ENCODE measurements around the gene MCOLN3. TPM values are rescaled to one million over a fixed set of nuclear protein-coding genes. Genes with fewer than 3 reads are reported as not detected.
"Not testable (repeated sequence)": the region's sequence is repeated elsewhere in the genome, so short reads cannot be mapped to it uniquely, and the experiment has no call there.

MCOLN3 gene
- total RNA-seq, 1 donor from 2014 or later, result 2.9 TPM

DNA sequence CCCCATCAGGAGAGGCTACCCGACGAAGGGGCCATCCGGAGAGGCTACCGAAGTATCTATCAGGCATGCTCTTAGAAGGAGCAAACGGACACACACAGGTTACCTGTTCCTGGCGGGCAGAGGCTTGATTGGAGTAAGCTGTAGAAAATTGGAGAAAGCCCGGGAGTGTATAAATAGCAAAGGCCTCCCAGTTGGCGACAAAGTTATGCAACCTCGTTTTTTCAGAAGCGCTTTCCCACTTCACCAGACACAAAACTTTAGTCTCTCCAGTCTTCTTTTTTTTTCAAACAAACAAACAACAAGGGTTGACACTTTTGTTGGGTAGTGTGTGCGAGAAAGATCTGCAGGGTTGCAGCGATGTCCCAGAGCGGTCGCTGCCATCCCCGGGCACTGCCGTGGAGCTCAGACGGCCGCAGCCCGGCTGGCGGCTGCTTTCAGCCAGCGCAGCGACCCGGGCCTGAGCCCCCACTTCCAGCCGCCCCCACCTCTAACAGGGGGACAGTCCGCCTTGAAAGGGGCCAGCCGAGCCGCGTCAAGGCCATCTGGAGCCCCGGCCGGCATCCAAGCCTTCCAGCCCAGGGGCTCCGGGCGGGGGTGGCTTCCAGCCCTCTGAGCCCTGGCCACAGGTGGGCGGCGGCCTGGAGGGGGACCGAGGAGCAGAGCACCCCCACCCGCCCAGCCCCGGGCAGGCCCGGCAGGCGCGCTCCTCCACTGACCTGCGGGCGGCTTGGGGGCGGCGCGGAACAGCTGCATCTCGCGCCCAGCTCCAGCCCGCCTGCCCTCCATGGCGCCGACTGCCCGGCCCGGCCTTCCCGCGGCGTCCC, 616 bp downstream of the MCOLN3 start:
- DNase-seq (ENCODE audit: low read depth), result peak; percentile 34

DNA sequence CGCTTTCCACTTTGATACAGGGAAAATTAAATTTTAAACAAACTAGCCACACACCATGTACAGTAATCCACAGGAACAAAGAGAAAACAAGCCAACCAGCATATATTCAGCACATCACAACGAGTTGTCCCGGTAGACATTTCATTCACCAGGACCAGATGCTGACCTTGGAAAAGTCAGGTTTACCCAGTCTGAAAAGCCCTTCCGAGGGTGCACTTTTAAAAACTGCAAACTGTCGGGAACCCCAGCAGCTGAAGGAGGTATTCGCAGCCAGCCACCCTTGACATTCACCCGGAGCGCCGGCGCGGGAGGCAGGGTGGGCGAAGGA, 1.2 kb downstream of the MCOLN3 start:
- no peak for DNase-seq (ENCODE audit: low read depth)

GRCh38 chr1:85042413-85042812, 5.9 kb downstream of the MCOLN3 start:
- no peak for DNase-seq (ENCODE audit: low read depth)

GRCh38 chr1:85041793-85042192, 6.5 kb downstream of the MCOLN3 start:
- DNase-seq (ENCODE audit: low read depth), result no peak

DNA sequence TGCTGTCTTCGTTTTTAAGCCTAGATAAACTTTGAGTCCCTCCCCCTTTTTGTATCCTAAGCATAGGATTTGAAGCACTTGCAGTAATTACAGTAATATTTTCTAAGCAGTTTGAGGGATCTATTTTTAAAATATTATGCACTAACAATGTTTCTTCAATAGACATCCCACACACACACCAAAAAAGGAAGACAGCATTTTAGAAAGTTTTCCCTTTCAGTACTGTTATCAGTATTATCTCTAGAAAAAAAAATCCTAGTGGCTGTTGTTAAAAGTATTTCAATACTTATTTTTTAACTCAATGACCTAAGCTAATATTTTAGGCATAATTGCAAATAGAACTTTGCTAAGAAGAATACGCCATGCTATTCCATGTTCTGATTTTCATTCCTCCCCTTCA, 15.1 kb downstream of the MCOLN3 start:
- no peak for DNase-seq (ENCODE audit: low read depth)

GRCh38 chr1:85030536-85030935, 17.8 kb downstream of the MCOLN3 start:
- DNase-seq (ENCODE audit: low read depth), result no peak

GRCh38 chr1:85028151-85028550, 20.1 kb downstream of the MCOLN3 start:
- no peak for DNase-seq (ENCODE audit: low read depth)

DNA sequence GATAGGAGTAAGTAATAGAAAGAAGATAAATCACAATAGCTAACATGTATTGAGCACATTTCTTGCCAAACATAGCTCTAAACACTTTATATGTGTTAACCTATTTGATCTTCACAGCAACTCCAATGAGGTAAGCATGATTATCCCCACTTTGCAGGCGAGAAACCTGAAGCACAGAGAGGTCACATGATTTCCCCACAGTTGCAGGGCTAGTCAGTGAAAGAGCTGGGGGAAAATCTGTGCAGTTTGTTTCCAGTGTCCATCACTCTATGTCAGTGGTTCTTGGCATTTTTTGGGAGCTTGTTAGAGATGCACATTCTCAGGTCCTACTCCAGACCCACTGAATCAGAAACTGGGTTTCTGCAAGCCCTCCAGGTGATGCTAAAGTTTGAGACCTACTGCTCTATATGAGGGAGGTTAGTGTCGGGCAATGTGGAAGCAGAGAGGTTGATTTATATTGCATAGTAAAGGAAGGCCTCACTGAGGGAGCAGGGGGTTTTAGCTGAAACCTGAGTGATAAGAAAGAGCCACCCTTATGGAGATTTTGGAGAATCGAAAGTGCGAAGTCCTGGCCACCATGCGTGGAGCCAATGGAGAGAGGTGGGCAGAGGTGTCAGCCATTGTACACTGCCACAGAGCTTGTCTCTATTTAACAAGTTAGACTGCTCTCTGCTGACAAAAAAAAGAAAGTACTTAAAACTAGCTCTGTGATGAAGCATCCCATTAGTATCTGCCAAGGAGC, 20.9 kb downstream of the MCOLN3 start:
- DNase-seq (ENCODE audit: low read depth), result peak; percentile 10

DNA sequence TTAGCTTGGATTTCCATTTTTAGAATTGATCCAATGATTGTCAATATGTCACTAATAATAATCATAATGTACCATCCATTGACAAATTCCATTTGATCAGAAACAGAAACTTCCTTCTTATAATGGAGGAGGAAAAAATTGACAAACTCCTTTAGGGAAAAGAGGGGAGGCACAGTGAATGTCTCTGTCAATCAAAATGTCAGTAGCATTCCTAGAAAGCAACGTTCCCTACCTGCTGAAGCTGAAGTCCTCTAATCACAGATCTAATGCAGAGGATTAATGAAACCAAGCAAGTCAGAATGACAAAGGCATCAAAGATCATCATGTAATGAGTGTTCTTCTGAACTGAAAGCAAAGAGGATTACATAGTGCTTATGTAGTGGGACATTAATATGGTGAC, 22.4 kb downstream of the MCOLN3 start:
- DNase-seq (ENCODE audit: low read depth), result no peak

- no peak for DNase-seq (ENCODE audit: low read depth)
Measured at GRCh38 chr1:85024736-85025135, 23.6 kb downstream of the MCOLN3 start.

DNA sequence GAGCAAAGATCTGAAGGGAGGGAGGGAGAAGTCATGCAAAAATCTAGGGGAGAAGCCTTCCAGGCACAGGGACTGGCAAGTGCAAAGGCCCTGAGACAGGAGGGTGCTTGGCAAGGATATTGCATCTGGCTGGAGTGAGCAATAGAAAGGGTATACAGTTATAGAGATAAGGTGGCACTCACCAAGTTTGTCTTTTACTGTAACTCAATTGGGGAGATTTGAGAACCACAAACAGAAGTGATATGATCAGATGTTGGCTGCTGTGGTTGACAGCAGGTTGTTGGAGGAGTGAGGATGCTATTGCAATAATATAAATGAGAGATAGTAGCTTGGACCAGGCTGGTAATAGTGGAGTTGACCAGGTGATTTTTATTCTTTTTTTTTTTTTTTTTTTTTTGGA, 25.6 kb downstream of the MCOLN3 start:
- DNase-seq (ENCODE audit: low read depth), result no peak

DNA sequence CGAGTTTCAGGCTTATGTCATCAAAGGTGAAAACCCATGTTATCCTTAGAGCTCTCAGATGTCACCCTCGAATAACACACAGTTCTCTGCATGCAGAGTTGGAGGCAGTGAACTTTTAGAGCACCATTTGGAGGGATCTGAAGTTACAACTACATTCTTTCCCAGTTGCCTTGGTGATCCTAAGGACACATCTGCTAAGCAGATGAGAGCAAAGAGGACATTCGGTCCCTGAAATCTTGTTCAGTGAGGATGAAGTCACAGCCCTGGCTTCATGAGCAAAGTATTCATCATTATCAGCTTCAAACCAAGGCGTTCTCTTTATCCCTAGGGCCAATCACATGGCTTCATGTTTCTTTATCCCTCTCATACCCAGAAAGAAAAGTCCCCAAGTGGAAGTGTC, 28.3 kb downstream of the MCOLN3 start:
- DNase-seq (ENCODE audit: low read depth), result peak; percentile 38

GRCh38 chr1:85015826-85016225, 32.5 kb downstream of the MCOLN3 start:
- DNase-seq (ENCODE audit: low read depth), result peak; percentile 34

GRCh38 chr1:85005641-85006040, 42.7 kb downstream of the MCOLN3 start:
- DNase-seq (ENCODE audit: low read depth), result not testable (repeated sequence)

DNA sequence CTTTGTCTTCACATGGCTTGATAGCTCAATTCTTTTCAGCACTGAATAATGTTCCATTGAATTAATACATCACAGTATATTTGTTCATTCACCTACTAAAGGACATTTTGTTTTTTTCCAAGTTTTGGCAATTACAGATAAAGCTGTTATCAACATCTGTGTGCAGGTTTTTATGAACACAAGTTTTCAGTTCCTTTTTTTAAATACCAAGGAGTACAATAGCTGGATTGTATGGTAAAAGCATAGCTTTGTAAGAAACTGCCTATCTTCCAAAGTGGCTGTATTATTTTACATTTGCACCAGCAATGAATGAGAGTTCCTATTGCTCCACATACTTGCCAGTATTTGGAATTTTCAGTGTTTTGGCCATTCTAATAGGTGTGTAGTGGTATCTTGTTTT, 46.6 kb downstream of the MCOLN3 start:
- DNase-seq (ENCODE audit: low read depth), result no peak

GRCh38 chr1:84998642-84999280, 49.5 kb downstream of the MCOLN3 start:
- no peak for DNase-seq (ENCODE audit: low read depth)

GRCh38 chr1:84997667-84998600, 50.4 kb downstream of the MCOLN3 start:
- DNase-seq (ENCODE audit: low read depth), result peak; percentile 15

GRCh38 chr1:84996846-84997666, 51.2 kb downstream of the MCOLN3 start, which contains the start of gene MCOLN2:
MCOLN2 (minus strand) TSS chr1:84997113; CDS start chr1:84996872, 241 bp downstream.
- peak; percentile 20 for DNase-seq (ENCODE audit: low read depth)

GRCh38 chr1:84995484-84996334, 52.6 kb downstream of the MCOLN3 start:
- DNase-seq (ENCODE audit: low read depth), result no peak

All from myocyte (in vitro differentiated cells).